ENCODE measurements around the gene NEO1.

GRCh38 chr15:73293773-73294172 lies 241.5 kb downstream of the NEO1 start:
- no peak for TF ChIP-seq CTCF (IDR thresholded peaks at IDR 0.05; ENCODE audit: borderline replicate concordance, extremely low read depth, low read length, poor library complexity, severe bottlenecking)
- no peak for TF ChIP-seq EZH2 (IDR thresholded peaks at IDR 0.05; ENCODE audit: borderline replicate concordance, low read depth, low read length, severe bottlenecking)
